ENCODE data around the gene TST. TPM values are rescaled to one million over a fixed set of nuclear protein-coding genes. Genes with fewer than 3 reads are reported as not detected.

Gene TST
- total RNA-seq, 1 donor from 2014 or later, result 7.0 TPM

DNA sequence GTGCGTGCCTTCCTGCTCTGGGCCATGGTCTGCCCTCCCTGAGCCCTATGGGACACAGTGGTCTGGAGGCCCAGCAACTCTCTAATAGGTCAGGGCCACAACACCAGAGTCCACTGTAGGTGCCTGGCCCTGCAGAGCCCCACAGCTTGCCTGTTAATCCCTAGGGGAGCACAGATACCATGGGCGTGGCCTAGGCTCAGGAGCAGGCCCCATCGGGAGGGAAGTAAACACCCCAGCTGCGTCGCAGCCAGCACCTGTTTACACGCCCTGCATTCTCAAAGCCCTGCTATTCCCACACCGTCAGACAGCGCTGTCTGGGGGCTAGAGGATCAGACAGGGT is 34.8 kb upstream of the TST start:
- intact Hi-C loops (cut with micrococcal nuclease), result loop anchor here (5.0 kb wide), 1 partner anchor 77 kb away; no protein-coding TSS in a partner anchor

DNA sequence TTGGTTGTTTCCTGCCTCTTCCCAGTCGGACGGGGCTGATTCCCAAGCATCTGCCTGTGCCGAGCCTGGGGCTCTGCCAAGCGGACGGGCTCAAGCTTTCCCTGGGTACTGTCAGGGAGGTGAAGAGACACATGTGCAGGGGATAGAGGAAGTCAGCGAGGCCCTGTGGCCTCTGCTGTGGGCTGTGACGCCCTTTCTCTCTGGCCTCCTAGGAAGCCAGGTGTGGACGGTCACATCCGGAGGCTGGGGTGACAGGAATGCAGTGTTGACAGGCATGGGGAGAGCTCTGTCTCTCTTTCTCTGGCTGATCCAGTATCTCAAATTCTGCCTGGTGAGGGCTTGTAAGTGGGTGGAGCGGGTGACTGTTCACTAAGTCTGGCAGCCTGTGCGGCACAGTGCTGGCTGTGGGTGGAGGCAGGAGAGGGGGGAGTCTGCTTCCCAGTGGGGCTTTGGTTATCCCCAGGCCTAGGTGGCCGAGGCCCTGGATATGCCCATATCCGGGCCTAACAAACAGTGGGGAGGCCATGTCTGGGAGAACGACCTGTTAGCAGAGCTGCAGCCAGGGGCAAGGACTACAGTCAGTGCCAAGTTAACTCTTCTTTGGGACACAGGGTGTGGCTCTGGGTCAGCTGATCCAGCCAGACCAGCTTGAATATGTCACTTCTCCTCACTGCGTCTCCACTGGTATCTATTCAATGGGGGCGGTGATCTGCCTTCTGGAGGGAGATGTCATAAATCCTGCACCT is 34.2 kb upstream of the TST start:
- intact Hi-C loops (cut with micrococcal nuclease), result loop anchor here (5.0 kb wide), 1 partner anchor 76 kb away; no protein-coding TSS in a partner anchor

DNA sequence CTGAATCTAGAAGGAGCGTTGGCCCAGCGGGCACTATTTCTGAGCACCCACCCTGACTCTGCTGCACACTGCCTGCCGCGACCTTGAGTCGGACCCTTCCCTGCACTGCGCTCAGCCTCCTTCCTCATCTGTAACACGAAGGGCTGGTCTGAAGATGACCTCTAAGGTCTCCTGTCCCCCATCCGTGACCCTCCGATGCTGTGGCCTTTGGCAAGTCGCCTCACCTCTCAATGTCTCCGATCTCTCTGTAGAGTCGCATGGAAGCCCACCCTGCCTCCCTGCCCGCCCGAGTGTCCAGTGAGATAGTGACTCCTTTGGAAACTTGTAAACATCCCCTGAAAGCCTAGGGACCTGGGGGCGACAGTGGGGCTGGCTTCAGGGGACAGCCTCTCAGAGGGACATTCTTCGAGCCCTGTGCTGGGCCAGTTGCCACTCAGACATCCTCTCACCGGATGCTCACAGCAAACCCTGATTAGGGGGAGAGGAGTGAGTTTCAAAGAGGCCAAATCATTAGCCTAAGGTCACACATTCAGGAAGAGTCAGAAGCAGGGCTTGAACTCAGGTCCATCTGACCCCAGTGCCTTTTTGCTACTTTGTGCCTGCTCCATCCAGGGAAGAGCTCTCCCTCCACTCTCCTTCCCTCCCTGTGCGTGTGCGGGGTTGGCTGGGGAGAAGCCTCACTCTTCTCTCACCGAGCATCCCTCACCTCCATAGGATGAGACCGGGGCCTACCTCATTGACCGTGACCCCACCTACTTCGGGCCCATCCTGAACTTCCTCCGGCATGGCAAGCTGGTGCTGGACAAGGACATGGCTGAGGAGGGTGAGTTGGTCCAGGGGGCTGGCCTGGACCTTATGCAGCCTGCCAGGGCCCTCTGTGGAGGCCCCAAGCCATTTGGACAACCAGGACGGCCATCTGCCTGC is 33.4 kb upstream of the TST start:
- intact Hi-C loops (cut with micrococcal nuclease), result loop anchor here (5.0 kb wide), 1 partner anchor 75 kb away; no protein-coding TSS in a partner anchor

DNA sequence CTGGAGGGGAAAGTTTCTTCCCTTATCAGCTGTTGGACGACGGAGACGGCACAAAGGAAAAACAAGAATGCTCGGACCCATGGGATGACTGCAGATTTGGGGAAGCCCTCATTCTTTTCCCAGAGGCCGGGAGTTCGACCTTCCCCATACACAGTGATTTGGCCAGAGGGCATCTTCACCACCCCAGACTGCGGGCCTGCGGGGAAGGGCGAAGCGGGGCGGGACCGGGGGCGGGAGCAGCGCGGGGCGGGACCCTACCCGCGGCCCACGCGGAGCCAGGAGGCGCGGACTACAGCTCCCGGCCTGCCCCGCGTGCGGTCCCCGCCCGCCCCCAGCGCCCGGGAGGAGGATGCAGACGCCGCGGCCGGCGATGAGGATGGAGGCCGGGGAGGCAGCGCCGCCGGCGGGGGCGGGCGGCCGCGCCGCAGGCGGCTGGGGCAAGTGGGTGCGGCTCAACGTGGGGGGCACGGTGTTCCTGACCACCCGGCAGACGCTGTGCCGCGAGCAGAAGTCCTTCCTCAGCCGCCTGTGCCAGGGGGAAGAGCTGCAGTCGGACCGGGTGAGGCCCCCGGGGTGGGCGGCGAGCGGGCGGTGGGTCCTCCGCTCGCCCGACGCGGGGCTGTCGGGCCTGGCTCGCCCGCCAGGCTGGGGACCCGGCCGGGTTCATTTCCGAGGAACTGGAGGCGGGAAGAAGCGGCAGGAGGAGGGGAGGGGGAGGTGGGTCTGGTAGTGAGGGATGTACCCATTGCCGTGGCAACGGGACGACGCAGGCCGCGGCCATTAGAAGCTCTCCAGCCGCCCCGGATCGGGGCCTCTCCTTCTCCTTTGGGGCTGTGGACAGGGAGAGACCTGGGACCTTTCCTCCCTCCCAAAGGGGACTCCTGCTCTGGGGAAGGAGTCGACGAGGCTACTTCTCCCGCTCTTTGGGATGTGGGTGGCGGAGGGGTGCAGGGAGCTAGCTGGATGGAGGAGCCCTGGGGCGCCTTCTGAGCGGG is 32.4 kb upstream of the TST start, which contains the start of gene KCTD17:
TSS of gene KCTD17 (plus strand) at position 352 of the 995 bp plus-strand sequence. CDS start at position 371, 19 bp downstream.
- intact Hi-C loops (cut with micrococcal nuclease), result loop anchor here (1.0 to 5.0 kb wide), 3 partner anchors 28 to 148 kb away; no protein-coding TSS in a partner anchor

DNA sequence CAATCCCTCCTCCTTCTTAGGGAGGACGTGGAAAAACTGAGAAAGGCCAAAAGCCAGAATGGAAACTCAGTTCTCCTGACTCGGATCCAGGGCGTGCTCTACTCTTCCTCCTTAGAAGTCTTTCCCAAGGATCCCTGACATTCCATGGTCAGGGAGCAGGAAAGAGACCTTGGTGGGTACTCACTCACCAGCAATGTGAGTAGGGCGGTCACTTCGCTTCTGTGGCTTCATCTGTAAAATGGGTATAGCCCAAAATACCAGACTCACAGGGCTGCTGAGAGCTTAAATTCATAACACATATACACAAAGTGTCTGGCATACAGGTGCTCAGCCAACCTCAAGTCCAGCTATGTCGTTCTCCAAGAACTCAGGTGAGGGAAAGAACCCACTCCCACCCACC is 31.7 kb upstream of the TST start:
- intact Hi-C loops (cut with micrococcal nuclease), result loop anchor here (1.0 to 5.0 kb wide), 3 partner anchors 28 to 148 kb away; no protein-coding TSS in a partner anchor

DNA sequence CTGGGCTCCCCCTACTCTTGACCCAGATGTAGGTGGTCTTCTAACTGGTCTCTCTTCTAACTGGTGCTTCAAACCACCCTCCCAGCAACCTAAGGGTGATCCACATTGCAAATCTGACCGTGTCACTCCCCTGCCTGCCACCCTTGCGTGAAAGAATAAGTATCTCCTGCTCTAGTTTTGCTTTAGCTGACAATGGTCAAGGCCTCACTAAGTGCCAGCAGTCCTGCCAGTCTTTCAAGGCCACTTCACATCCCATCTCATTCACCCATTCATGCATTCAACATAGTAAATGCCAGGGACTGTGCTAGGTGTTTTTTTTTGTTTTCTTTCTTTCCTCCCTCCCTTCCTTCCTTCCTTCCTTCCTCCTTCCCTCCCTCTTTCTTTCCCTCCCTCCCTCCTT is 30.0 kb upstream of the TST start:
- intact Hi-C loops (cut with micrococcal nuclease), result no loop called here

DNA sequence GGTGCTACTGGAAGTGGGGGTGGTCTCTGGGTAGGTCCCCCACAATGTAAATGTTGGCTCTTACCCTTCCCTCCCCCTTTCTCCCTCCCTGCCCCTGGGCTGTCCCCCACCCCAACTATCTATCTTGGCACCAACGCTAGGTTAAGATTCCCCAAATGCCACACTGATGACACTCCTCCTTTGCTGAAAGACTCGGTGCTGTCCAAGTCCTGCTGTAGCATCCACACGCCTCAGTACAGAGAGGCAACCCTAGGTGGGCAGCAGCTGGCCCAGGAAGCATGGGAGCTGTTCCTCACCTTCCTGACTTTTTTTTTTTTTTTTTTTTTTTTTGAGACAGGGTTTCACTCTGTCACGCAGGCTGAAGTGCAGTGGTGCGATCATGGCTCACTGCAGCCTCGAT is 28.9 kb upstream of the TST start:
- intact Hi-C loops (cut with micrococcal nuclease), result no loop called here

DNA sequence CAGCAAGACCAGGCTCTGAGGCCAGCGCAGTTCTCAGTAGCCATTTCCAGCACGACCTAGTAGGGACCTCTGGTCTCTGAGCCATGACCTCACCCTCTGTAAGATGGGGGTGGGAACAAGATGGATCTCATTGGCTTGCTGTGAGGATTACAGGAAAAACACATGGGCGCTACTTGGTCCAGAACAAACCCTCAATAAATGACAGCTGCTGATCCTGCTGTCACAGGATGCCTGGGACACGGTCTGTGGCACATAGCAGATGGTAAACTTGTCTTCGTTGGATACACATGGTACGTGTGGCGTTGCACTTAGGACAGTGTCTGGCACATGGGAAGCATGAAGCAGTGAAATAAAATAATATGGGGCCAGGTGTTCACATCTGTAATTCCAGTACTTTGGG is 27.8 kb upstream of the TST start:
- intact Hi-C loops (cut with micrococcal nuclease), result no loop called here

DNA sequence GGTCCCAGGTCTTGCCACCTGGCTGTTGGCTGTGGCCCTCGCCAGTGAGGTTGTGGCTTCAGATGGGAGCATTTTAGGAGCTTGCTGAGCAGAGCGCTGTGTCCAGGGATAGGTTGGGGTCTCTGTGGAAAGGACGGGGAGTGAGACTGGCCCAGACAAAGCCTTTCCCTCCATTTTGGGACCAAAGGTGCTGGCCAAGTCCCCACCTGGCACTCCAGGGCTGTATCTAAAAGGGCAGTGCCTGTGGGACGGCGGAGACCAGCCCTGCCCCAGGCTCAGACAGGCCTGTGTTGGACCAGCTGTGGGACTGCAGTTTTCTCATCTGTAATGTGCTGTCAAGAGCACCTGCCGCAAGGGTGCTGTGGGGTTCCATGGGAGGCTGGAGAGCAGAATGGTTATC is 27.3 kb upstream of the TST start:
- intact Hi-C loops (cut with micrococcal nuclease), result loop anchor here (1.0 kb wide), 1 partner anchor 152 kb away; no protein-coding TSS in a partner anchor

DNA sequence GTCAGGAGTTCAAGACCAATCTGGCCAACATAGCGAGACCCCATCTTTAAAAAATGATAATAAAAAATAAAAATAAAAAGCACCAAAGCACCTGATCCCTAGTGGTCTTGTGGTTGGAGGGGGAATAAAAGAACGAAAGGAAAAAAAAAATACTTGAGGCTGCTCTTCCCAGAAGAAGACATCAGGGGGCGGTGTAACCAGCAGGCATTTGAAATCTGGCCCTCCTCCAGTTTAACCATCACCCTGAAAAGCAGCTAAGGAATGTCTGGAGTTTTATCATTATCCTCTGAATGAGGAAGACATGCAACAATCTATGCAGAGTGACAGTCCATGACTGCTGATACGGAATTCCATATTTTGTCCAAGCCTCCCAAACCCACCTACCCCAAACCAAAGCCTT is 26.7 kb upstream of the TST start:
- intact Hi-C loops (cut with micrococcal nuclease), result loop anchor here (1.0 kb wide), 1 partner anchor 152 kb away; no protein-coding TSS in a partner anchor

DNA sequence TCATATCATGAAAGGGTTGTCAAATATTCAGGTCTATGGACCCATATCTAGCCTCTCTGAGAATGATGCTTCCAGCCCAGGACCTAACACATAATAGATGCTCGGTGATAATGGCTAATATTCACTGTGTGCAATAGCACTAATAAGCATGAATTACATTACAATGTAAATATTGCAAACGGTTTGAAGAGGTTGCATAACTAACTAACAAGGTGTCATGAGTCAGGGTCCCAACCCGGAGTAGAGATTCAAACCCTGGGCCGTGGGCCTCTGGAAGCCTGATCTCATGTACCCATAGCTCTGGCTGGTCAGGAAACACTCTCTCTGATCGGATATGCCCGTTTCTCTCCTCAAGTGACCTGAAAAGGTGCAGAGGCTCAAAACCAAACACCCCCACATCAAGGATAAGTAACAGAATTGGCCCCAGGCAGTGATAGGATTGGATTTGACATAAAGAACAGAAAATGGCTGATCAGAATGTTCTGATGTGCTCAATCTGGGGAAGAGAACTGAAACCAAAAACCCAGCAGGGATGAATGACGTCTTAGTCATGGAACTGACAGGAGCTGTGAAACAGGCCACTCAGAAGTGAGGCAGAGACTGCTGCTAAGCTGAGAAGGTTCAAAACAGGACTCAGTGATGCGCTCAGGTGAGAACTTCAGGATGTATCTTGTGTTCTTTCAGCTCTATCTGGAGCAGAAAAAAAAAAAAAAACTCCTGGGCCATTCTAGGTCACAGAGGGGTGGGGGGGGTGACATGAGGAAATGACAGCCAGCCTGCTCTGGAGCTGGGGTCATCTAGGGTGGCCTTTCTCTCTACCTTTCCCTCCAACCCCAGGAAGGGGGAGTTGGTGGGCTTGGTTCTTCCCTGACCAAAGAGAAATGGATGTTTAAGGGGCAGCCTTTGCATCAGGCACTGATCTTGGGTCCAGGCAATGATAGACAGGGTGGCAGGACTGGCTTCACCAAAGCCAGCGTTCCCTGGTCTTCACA is 25.7 kb upstream of the TST start:
- intact Hi-C loops (cut with micrococcal nuclease), result loop anchor here (1.0 kb wide), 3 partner anchors 263 to 499 kb away; no protein-coding TSS in a partner anchor

DNA sequence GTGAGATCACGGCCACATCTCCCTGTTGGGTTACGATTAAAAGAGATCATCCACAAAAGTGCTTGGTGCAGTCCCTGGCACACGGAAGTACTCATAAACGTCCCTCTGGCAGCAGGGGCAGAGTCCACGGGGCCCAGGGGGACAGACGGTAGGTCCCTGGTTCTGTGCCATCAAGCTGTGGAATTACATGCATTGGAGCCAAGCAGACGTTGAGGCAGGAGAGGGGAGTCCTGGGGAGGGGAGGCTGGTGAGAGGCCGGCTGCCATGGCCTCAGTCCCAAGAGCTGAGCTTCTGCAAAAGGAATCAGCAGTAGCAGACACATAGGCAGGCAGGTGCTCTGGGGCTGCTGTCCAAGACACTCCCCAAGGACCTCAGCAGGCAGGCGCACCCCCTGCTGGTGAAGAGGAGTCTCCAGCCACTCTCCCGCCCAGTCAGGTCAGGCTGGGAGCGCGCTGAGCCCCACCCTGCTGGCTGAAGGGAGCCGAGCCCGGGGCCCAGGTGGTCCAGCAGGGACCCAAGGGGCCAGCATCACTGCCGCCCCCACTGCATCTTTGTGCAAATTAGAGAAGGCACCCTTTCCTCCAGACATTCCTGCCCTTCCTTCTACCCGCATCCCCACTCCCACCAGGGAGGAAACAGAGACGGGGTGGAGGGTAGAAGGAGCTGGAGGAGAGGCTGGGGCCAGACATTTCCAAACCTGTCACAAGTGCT is 24.7 kb upstream of the TST start:
- intact Hi-C loops (cut with micrococcal nuclease), result loop anchor here (1.0 kb wide), 3 partner anchors 262 to 498 kb away; no protein-coding TSS in a partner anchor

DNA sequence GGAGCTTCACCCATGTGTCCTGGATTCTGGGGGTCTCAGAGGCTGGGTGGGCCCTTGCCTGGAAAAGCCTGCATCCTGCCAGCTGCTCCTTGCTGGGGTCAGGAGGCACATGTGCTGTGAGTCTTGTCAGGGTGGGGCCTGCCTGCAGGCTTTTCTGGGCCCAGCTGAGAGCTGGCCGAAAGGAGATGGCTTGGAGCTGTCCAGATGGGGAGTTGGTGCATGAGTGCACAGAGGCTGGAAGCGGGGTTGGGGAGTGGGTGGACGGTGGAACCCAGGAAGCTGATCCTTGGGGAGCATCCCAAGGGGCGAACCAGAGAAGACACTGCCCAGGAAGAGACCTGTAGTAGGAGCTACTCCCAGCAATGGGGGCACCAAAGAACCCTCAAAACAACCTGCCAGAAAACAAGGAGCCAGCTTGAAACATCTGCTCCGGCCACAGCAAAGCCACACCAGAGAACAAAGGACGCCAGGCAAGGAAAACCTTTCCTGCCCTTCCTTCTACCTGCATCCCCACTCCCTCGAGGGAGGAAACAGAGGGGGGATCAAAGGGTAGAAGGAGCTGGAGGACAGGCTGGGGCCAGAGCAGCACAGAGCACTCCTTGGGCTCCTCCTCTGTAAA is 24.1 kb upstream of the TST start:
- intact Hi-C loops (cut with micrococcal nuclease), result no loop called here

DNA sequence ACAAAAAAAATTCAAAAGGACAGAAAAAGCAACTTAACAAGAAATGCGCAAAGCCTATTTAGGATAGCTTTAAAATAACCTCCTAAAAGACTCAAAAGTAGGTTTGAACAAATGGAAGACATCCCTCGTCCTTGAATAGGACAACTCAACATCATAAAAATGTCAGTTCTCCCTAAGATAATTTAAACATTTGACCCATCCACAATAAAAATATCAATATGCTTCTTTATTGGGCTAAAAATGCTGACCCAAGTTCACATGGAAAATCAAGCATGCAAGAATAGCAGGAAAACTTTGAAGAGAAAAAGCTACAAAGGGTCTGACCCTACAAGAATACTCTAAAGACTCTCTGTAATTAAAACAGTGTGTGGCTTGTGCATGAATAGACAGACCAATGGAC is 20.2 kb upstream of the TST start:
- intact Hi-C loops (cut with micrococcal nuclease), result no loop called here

DNA sequence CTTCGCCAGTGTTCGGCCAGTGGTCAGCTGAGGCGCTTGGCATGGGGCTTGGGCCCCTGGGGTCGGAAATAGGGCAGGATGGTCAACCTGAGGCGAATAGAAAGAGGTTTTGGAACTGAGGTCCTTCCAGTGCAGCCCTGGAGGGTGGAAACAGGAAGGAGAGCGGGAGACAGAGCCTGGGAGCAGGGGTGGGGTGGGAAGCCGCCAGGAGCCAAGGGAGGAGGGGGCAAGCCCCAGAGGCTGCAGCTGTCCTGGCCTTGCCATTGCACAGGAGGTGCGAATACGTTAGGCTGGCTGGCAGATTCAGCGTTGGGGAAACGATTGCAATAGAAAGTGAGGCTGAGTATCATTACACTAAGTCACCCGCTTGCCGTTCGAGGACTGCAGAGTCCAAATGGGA is 18.4 kb upstream of the TST start:
- intact Hi-C loops (cut with micrococcal nuclease), result no loop called here

DNA sequence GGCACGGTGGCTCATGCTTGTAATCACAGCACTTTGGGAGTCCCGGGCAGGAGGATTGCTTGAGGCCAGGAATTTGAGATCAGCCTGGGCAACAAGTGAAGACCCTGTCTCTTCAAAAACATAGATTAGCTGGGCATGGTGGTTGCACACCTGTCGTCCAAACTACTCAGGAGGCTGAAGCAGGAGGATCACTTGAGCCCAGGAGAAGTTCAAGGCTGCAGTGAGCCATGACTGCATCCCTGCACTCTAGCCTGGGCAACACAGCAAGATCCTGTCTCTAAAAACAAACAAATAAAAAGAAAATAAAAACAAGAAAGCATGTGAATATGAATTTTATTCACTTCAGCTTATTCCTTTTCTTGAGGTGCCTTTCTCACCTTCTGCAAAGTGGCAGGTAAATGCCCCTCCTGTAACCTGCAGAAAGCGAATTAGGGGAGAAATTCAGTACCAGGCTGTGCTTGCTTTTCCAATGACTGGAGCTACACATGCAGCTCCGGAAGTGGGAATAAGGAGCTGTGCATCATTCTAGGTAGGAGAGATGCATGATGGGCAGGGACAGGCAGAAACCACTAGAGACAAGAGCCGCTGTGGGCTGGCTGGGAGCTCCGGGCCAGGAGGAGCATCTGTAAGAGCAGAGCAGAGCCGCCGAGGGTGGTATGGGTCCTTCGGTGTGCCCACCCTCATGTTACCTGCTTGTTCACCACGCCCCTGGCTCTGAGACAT is 17.6 kb upstream of the TST start:
- intact Hi-C loops (cut with micrococcal nuclease), result no loop called here

DNA sequence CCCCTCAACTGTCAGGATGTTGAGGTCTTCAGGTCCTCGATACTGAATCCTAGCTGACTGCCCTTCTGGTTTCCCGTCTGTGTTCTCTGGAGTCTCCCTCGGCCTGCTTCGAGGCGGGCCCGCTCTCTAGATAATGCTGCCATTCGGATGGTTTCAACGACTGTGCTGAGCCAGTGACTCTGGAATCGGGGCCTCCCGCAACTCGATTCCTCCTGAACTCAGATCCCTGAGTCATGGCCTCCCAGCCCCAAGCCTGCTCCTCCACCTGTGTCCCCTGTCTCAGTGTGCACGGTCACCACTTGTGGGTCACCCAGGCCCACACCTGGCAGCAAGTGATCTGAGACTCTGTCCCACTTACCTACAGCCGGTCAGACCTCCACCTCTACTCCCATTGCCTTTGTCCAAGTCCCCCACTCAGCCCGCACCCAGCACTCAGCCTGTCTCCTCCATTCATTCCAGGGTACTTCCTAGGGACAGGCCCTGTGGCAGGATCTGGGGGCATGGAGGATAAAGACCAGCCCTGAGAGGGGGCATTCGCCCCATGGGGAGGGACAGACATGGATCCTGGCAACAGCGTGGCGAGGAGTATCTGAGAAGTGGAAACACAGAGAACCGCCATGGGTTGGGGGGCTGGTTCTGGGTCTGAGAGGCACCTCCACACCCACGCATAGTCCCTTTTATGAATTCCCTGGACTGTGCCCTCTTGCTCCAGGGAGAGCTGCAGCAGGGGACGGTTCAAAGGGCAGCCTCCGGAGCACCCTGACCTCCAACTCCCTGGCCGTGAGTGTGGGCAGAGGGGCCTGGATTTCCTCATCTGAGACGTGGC is 14.6 kb upstream of the TST start:
- intact Hi-C loops (cut with micrococcal nuclease), result no loop called here

Measured in T-helper 1 cell treated with Interleukin-12 subunit alpha and Interleukin-12 subunit beta and Interleukin-4 antibody, amounts not matched to agents 30 ng/mL and 1 ng/mL, for 36 hours (primary cell).